ENCODE results near the gene ZNF33A.

The ZNF33A gene

DNA sequence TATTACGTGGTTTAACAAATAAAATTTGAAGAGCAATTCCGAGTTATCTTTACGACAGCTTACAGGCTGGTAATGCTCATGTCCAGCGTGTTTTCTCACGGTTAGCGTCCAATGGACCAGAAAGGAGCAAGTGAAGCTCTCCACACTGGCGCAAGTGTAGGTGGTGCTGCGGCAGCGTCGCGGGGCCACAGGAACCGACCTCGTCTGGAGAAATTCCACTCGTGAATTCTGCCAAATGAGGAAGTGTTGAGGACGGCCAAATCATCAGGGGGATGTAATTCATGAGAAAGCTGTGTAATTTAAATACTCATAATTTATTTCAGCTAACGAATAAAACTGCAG is 83.3 kb downstream of the ZNF33A start:
- peak overlapping the region; percentile 69; the same call in 1 of the 2 replicates for H3K4me3 ChIP-seq (ENCODE audit: low read length)
- TF ChIP-seq ZNF274 (IDR thresholded peaks at IDR 0.05; ENCODE audit: low read depth, low read length): no peak

DNA sequence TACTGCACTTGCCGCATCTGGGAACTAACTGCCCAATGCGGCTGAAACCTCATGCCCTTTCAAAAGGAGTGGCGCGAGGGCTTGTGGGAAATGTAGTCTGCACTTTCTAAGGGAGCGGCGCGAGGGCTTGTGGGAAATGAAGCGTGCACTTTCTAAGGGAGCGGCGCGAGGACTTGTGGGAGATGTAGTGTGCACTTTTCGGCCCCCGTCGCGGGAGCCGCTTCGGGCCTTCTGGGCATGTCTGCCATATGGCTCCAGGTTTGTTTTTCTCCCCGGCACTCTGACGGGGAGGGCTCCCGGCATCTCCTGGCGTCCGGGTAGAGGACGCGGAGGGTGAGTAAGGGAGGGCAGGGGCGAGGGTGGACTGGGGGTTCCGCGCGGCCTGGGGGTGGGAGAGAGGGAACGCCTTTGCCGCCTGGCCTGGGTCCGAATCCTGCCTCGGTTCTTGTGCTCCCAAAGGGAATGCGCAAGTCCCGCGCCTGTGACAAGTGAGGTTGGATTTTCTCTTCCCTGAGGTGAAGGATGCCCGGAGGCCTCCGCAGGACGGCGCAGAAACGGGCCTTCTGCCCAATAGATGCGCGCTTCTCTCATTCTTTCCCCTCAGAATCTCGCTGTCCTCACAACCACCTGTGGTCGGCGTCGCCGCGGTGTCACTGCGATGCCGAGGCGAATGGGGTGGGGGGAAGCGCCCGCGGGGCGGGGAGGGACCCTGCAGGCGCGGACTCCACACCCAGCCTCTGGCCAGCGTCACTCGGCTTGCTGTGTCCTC is 83.9 kb downstream of the ZNF33A start, which contains the start of gene ZNF37A:
TSS of gene ZNF37A (plus strand) at position 180 of the 769 bp plus-strand sequence. CDS start 2,281 bp downstream, outside the sequence.
- H3K4me3 ChIP-seq (ENCODE audit: low read length): peak within 1 kb of the TSS; percentile 69
- no peak for TF ChIP-seq ZNF274 (IDR thresholded peaks at IDR 0.05; ENCODE audit: low read depth, low read length)

DNA sequence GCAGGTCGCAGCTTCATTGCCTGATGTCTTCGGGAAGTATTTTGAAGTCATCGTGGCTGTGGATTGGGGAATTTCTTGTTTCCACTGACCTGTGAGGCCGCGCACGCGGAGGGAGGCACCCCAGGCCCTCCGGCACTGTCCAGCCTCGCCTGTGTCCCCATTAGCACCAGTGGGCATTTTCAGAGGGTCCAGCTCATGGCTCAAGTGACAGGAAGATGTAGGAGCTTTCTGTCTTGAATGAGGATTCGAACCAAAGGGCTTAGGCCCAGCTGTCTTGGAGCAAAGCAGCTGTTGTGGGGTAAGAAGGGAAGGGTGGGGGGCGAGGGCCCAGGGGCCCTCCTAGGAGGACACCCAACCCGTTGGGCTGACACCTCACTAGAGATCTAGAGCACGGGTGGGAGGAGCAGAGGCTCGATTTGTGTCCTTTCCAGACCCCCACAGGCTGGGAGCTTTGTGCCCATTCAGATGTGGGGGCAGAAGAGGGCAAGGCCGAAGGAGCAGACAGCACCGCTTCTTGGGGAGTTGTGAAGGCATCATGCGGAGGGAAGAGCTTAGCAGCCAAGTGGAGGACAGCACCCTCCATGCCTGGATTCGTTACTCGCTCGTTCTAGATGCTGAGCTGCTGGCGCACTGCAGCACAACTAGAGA is 84.6 kb downstream of the ZNF33A start:
- peak overlapping the region; percentile 69 for H3K4me3 ChIP-seq (ENCODE audit: low read length)
- no peak for TF ChIP-seq ZNF274 (IDR thresholded peaks at IDR 0.05; ENCODE audit: low read depth, low read length)

DNA sequence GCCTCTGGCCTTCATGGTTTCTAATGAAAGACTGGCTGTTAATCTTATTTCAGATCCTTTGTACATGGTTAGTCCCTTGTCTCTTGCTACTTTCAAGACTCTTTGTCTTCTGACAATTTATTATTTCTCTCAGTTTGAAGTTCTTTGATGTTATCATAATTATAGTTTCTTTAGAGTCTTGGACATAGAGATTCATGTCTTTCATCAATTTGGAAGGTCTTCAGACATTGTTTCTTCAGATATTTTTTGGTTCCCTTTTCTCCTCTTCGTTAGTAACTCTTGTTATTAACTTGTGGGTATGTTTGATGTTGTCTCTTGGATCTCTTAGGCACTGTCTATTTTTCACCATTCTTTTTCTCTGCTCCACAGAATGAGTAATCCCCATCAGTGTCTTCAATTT is 92.4 kb downstream of the ZNF33A start:
- TF ChIP-seq ZNF274 (IDR thresholded peaks at IDR 0.05; ENCODE audit: low read depth, low read length): no peak
- H3K4me3 ChIP-seq (ENCODE audit: low read length): no peak overlapping the region

DNA sequence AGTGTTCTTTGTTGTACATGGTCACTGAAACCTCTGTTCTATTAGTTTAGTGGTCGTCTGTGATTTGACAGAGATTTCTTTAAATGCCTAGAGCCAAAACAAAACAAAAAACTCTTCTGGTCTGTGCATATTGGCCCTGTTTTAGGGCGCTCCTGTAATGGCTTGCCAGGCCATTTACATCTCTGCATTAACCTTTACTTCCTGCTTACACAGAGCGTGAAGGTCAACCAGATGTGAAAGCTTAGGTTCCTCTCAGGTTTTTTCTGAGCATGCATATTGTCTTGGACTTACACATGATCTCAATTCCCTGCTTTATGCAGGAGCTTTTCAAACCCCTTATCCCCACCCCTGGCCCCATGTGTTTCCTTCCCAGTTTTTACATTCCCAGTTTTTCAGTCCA is 93.3 kb downstream of the ZNF33A start:
- H3K4me3 ChIP-seq (ENCODE audit: low read length): no peak overlapping the region
- TF ChIP-seq ZNF274 (IDR thresholded peaks at IDR 0.05; ENCODE audit: low read depth, low read length): no peak

DNA sequence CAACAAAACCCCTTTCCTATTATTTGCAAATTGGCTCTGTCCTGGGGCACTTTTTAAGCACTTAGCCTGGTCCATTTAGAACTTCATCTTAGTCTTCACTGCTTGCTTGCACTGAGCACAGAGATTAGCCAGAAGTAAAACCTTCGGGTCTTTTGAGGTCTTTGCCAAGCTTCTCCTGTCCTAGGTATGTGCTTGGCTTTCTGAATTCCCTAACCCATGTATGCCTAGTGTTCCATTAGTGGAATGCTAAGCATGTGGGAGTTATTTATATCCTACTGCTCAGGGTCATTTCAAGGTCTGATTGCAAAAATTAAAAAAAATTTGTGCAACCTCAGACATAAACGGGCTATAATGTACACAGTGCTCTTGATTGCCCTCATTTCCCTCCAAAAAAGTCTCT is 101.7 kb downstream of the ZNF33A start:
- no peak for TF ChIP-seq ZNF274 (IDR thresholded peaks at IDR 0.05; ENCODE audit: low read depth, low read length)
- no peak overlapping the region for H3K4me3 ChIP-seq (ENCODE audit: low read length)
